CD4-positive, alpha-beta T cell treated with Interferon alpha-2 for 1 hour (primary cell): ENCODE results near the gene ITGA8.
"Not testable (repeated sequence)": the region's sequence is repeated elsewhere in the genome, so short reads cannot be mapped to it uniquely, and the experiment has no call there.

Experiments used
- DNase-seq, 2 donors: peaks; one replicate each; pipeline ENCODE4 v3.0.0-alpha.2; 2020 to 2022

The ITGA8 gene

GRCh38 chr10:15545266-15545665, 174.5 kb downstream of the ITGA8 start:
- no peak for DNase-seq

- DNase-seq, result no peak
Observed at GRCh38 chr10:15543994-15544393, 175.7 kb downstream of the ITGA8 start.

GRCh38 chr10:15542817-15543216, 176.9 kb downstream of the ITGA8 start:
- no peak for DNase-seq

GRCh38 chr10:15541376-15541775, 178.3 kb downstream of the ITGA8 start:
- DNase-seq, result no peak

- DNase-seq, result no peak
Observed at GRCh38 chr10:15540727-15541126, 179.0 kb downstream of the ITGA8 start.

GRCh38 chr10:15539262-15539661, 180.5 kb downstream of the ITGA8 start:
- no peak for DNase-seq

- DNase-seq, result not testable (repeated sequence)
Observed at GRCh38 chr10:15534928-15535538, 184.7 kb downstream of the ITGA8 start.

GRCh38 chr10:15531927-15532722, 187.6 kb downstream of the ITGA8 start:
- DNase-seq, result no peak

GRCh38 chr10:15528859-15529239, 190.9 kb downstream of the ITGA8 start:
- no peak for DNase-seq

- DNase-seq, result no peak
Observed at GRCh38 chr10:15526754-15527153, 193.0 kb downstream of the ITGA8 start.

- DNase-seq, result no peak
Observed at GRCh38 chr10:15521328-15521903, 198.3 kb downstream of the ITGA8 start.

GRCh38 chr10:15518250-15518649, 201.5 kb downstream of the ITGA8 start:
- DNase-seq, result no peak

GRCh38 chr10:15516256-15517085, 203.3 kb downstream of the ITGA8 start:
- DNase-seq, result no peak

GRCh38 chr10:15515202-15515601, 204.5 kb downstream of the ITGA8 start:
- no peak for DNase-seq

- no peak for DNase-seq
Observed at GRCh38 chr10:15510963-15511362, 208.8 kb downstream of the ITGA8 start.

GRCh38 chr10:15505329-15505728, 214.4 kb downstream of the ITGA8 start:
- no peak for DNase-seq

- no peak for DNase-seq
Observed at GRCh38 chr10:15504101-15504840, 215.5 kb downstream of the ITGA8 start.

- no peak for DNase-seq
Observed at GRCh38 chr10:15494850-15495506, 224.7 kb downstream of the ITGA8 start.

- DNase-seq, result no peak
Observed at GRCh38 chr10:15491856-15492642, 227.7 kb downstream of the ITGA8 start.

GRCh38 chr10:15489431-15489830, 230.3 kb downstream of the ITGA8 start:
- no peak for DNase-seq

GRCh38 chr10:15487376-15487775, 232.3 kb downstream of the ITGA8 start:
- DNase-seq, result no peak
